HG03354 (cell line): ENCODE data around the gene CROCC2.

Experiments used
- ATAC-seq: cut with Tn5 transposase; IDR thresholded peaks from one replicate; pipeline ENCODE4 v1.9.1; 2021; ENCODE audit warnings: mild to moderate bottlenecking; ENCODE audit not compliant: unreplicated experiment, poor library complexity, severe bottlenecking

Gene CROCC2

DNA sequence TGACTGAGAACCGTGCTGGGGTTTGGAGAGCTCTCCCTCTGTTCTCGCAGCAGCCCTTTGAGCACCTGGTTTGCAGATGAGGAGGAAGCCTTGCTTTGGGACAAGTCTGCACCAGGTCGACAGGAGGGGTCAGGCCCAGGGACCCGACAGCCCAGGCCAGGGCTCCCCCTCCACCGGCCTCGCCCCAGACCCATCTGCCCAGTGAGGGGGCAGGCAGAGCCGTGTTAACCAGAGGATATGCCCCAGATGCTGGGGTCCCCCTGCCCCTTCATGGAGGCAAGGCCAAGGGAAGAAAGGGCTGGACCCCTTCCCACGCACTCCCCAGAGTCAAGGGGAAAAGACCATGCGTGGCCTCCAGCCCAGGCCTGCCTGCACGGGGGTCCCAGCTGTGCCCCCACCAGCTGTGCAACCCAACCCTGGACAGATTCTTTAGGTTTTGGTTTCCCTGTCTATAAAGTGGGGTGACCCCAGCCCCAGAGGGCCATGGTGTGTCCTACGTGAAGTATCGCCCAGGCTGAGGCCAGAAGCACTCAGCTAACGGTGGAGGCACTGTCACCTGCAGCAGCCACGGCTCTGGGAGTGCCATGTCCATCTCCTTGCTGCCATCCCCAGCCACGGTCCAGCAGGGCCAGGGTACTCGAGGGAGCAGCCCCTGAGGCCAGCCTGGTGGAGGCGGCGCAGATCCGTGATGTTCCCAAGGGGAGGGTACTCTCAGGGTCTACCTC lies 87.5 kb downstream of the CROCC2 start:
- no peak for ATAC-seq

DNA sequence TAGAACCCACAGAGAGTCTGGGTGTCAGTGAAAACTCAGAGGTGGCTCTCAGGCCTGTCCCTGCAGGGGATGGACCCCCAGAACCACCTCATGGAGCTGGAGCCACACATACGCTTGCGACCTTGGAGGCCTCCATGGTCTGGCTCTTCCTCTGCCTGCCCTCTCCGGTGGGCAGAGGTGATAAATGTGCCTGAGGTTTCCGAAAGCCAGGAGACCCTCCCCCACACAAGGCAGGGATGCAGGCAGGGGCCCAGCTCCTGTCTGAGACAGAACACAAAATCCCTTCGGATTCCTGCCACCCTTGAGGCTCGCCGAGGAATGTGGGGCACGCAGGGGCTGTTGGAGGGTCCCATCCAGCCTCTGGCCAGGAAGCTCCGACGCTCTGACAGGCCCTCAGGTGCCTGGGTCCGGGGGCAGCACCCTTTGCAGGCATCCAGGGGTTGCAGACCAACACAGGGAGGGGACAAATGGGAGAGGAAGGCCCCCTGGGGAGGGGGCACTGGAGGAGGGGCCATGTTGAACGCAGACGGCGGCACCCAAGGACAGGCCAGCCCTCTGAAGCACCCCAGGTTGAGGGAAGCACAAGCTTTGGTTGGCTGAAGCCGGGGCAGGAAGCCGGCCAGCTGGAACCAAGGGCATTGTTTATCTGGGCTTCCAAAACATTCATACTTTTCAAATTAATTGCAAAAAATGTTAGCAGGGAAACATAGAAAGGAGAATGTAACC lies 88.2 kb downstream of the CROCC2 start:
- ATAC-seq = no peak

DNA sequence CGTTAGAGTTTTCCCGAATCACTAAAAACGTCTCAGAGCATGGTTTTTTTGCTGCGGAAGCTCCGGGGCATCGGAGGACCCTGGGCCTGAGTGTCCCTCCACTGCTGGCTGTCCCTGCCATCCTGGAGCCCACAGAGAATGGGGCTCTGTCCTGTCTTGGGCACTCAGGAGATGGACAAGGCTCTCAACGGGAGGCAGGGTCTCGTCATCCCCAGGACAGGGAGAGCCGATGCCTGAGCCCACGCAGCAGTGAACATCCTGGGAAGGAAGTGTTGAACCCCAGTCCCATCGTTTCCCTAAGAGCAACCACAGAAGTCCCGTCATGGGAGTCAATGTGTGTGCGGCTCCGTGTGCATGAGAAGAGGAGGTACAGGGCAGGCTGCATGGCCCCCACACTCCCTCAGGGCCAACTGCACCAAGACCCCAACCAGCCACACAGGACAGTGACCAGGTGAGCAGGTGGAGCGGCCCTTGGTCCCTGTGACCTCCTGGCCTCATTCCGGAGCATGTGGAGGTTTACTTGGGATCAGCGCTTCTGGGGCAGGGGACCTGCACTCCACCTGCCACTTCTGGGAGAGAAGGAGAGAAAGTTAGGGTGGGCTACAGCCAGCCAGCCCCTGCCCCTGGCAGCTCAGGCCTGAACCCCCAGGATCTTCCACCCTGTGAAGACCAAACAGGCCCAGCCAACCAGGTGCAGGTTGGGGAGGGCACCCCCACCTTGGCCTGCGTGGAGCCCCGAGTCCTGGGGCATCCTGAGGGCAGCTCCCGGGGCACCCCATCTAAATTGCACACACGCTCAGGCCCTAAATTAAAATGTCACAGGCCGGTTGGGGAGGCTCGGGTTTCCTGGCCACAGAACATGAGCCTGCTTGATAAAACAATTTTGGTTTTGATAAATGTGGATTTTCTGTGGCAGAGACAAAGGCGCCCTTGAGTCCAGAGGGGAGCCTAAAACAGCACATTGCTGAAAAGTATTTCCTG lies 89.2 kb downstream of the CROCC2 start:
- ATAC-seq = no peak

DNA sequence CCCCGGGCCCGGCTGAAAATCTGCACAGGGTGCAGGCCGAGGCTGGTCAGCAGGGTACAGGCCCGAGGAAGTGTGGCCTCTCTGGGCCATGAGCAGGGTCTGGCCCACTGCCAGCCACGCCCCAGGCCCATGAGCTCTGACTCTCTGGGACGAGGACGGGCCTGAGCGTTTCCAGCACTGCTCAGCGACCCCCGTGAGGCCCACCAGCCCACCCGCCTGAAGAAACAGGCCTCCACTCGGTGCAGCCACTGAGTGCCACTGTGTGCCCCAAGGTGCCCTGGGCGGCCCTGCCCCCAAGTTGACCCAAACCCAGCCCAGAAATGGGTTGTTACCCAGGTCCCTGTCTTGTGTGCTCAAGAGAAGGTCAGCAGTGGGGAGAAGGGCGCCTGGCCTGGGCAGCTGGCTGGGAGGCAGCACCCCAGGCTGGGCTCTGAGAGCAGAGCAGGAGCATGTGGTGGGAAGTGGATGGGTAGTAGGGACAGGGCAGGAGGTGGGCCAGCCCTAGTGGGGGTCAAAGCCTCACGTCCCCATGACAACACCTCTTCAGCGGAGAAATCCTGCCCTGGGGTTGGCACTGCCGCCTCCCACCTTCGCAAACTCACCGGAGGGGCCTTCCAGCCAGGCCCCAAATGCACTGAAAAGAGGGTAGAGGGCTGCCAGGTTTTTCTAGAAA lies 90.2 kb downstream of the CROCC2 start:
- no peak for ATAC-seq

DNA sequence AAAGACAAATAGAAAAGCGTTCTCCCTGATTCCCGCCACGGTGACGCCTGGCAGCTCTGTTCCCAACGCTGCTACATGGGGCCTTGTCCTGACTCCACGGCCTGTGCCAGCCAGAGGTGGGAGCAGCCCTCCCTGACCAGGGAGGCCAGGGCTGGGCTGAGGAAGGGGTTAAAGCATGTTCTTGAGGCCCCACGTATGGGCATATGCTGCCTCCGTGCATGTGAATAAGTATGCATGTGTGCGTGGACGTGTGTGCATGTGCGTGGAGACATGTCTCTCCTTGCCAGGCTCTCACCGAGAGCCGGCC lies 90.7 kb downstream of the CROCC2 start:
- ATAC-seq = no peak

DNA sequence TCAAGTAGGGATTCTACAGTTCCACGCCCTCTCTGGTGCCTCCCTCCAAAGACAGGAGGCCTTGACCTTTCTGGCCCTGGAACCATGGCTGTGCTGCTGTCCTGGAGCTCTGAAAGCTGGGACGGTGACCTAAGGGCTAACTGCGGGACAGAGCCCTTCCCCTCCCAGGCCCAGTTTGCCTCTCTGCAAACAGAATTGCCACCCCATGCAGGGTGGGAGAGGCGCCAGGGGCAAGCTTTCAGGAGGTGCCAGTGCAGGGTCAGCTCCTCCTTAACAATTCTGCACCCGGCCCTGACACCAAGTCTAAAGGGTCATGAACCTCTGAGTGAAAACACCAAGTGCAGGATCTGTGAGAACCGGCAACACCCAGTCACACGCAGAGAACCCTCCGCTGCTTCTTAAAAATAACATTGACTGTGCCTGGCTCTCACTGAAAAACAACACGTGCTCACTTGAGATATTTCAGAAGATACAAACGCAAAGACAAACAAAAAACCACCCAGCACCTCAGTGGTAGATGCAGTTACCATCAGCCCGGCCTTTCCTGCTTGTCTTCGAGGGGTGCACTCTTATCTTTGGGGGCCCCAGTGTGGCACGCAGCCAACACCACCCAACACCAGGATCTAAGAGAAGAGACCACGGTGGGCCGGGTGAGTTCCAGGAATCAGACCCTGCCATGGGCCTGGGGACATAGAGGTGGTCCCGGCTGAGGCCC lies 91.2 kb downstream of the CROCC2 start:
- ATAC-seq = no peak

DNA sequence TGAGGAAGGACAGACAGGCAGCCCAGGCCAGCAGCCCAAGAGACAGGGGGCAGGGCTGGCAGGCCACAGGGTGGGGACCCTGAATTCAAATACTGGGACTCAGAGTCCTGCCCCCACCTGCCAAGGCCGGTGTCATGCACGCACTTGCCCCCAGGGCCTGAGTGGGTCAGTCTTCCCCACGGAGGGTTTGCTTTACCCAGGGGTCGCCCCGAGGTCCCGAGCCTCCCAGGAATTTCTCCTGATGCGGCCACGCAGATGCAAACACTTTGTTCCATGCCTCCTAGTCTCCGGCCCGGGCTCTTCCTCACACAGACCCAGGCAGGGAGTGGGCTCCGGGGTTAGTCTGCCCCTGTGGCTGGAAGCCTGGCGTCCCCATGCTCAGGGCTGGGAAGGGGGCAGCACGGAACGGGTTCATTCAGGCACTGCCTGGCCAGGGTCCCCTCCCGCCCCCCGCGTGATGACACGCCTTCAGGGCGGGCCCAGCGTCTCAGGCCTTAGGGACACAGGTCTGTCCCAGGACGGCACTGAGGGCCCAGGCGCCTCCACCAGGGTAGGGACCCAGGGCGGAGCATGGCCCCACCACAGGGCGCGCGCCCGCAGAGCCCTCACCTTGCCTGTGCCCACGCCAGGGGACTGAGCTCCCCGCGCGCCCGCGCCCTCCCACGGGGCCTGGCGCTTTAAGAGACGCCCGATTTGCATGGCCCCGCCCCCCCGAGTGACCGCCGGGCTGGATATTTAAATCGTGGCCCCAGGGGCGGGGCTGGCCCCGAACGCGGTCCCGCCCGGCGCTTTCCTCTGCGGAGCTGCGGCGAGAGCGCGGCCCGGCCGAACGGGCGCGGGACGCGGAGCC lies 91.9 kb downstream of the CROCC2 start, which contains the start of gene SNED1:
TSS of gene SNED1 (plus strand) at position 763 of the 850 bp plus-strand sequence. CDS start 220 bp downstream, outside the sequence.
- no peak for ATAC-seq

DNA sequence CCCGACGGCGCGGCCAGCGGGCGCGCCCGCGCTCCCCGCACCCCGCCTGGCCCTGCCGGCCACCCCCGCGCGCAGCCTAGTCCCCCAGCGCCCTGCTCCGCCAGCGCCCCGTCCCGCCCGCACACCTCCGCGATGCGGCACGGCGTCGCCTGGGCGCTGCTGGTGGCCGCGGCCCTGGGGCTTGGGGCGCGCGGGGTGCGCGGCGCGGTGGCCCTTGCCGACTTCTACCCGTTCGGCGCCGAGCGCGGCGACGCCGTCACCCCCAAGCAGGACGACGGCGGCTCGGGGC lies 92.5 kb downstream of the CROCC2 start:
- no peak for ATAC-seq

DNA sequence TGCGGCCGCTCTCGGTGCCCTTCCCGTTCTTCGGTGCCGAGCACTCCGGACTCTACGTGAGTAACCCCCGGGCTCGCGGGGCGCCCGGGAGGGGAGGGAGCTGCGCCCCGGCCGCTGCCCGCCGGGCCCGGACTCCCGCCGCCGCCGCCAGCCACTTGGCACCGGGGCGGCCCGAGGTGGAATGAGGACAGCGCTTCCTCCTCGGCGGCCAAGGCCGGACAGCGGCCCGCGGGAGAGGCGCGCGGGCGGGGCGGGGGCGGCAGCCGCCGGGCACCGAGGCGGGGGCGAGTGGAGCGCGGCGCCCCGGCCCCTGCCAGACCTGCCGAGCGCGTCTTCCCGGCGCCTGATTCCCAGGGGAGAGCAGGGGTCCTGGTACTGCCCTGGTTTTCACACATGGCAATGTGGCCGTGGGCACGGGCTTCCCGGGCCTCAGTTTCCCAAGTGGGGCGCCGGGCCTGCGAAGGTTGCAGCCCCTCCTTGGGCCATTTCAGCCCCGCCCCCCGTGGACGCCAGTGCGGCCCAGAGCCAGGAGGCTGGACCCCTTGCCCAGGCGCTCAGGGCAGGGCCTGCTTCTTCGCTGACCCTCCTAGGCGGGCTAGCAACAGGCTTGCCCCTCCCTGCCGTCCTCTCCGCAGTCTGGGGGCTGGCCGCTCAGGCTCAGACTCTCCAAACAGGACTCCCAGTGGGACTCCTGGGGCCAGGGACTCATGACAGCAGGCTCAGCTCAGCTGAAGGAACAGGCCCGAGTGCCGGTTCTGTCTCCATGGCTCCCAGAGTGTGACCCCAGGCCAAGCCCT lies 93.1 kb downstream of the CROCC2 start:
- no peak for ATAC-seq

DNA sequence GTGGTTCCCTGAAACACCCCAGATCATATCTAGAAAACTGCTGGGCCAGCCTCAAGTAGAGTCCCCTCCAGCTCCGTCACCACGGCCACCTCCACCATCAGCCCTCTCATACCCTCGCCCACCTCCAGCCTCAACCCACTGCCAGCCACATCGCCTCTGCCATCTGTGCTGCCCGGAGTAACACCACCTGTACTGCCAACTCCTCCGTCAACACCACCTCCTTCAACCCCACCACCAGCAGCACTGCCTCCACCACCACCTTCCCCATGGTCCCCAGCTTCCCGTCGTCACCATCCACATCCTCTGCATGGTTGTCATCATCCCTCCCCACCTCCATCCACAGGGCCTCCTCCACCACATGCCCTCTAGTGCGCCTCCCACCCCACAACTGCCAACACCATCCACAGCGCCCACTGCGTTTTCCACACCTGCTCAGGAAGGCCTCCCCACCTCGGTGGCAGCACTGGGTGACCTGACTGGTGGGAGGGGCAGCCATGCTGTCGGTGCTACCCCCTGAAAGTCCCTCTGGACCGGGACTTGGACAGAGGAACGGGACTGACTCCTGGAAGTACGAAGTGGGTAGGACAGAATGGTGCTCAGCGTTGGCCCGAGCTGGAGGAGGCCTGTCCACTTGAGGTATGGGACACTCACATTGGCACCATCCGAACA lies 93.9 kb downstream of the CROCC2 start:
- ATAC-seq = no peak

DNA sequence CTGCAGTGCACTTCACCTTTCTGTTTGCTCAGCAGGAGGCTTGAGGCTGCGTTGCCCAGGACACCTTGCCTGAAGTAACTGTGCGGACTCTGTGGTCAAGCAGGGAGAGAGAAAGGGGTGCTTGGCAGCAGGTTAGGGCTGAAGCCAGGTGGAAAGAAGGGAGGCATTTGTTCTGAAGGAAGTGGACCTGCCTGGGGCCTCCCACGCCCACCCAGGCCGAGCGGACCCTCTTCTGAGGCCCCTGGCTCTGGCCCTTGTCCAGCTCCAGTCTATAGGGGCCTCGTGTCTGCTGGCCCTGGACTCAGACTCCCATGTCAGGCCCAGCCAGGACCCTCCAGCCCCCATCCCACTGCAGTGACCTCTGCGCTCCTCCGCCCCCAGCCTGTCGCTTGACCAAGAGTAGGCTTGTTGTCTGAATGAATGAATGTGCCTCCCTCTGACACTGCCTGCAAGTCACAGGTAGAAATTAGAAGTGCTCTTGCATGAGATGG lies 94.7 kb downstream of the CROCC2 start:
- ATAC-seq = no peak

DNA sequence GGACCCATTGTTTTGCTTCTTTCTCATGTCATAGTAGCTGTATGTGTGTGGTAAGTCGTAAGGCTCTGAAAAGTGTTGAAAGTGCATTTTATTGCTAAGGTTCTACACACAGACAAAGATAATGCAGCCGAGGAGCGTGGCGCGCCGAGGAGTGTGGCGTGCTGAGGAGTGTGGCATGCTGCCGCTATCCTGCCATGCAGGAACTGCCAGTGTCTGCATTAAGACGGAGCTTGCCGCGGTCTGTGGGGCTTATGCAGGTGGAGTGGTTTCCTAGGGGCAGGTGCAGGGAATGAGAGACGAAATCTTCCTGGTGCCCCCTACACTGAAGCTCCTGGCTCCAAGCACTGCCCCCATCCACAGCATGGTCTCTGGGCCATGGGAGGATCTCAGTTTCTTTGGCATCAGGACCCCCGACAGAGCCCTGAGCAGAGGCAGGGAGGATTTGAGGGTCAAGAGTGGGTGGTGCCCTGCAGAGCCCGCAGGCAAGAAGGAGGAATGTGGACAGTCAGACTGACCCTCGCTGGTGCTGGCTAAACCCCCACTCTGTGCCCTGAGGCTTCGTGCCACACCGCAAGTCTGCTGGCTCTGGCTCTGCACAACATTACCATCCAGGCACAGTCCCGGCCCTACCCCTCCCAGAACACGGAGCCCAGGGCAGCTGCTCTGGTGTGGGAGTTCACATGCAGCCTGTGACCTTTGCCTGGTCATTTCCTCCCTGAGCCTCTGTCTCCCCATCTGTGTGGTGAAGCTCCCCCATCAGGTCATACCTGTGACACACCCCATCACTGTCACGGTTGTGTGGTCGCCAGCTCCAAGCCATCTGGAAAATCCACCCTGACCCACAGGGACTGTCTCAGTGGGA lies 95.5 kb downstream of the CROCC2 start:
- no peak for ATAC-seq

DNA sequence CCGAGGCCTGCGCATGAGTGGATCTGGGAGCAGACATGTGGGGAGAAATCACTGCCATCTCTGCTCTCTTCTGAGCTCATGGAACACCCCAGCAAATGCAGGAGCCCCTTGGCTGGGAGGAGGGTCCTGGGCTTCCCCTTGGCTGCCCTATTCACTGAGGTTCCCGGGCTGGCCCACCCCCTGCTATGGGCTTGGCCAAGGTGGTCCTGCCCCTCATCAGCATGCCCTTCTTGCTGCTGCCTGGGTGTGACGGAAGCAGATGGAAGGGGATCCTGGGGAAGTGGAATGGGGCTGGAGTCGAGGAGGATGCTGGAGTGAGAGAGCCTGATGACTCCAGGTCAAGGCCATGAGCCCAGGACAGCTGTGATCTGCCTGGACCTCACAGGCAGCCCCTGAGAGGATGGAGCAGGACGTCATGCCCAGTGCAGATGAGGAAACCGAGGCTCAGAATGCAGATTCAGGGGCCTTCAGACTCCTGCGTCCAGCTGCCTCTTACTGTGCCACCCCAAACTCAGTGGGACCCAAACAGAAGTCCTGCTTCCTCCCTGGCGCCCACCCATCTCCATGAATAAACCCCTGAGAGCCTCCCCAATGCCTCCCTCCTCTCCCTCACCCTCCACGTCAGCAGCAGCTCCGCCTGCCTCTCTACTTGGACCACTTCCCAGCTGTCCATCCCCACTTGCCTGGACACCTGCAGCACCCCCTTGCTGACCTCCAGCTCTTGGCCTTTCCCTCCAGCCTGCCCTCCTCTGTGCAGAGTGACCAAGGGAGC lies 96.3 kb downstream of the CROCC2 start:
- ATAC-seq = no peak

DNA sequence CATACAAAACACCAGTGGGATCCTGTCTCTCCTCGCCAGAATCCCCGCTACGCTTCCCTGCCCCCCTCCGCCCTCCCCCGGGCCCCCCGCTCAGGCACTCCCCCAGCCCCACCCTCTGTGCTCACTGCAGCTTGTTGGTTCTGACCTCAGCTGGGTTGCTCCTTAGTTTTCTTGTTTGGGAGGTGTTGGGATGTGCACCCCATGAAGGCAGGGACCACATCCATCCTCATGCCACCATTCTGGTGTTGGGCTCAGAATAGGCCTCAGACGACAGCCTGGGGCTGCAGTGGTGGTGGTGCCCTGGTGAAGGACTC lies 96.9 kb downstream of the CROCC2 start:
- ATAC-seq = no peak

DNA sequence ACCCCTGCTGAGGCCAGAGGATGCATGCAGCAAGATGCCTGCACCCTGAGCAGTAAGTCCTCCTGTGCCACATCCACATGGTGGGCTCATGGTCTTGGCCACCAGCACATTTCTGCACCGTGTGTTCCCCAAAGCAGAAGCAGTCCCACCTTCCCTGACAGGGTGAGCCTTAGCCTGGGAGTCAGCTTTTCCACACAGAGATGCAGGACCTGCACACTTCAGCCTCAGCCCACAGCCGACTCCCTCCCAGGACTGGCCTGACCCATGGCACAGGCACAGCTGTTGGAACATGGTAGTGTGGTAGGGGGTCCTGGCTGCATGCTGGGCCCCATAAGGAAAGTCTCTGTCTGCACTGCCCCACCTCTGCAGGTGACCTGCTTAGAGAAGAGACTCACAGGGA lies 97.2 kb downstream of the CROCC2 start:
- no peak for ATAC-seq
